IPS-18c (cell line): Measurements from ENCODE around the gene SV2C.

Experiments used
- H3K4me3 ChIP-seq: 2 replicates; pipeline ENCODE4 v1.7.0; 2013; ENCODE audit warnings: low read depth, mild to moderate bottlenecking, low read length, moderate library complexity; ENCODE audit not compliant: insufficient read depth
- H3K9me3 ChIP-seq: one replicate; pipeline ENCODE4 v1.6.1; 2013; ENCODE audit warnings: mild to moderate bottlenecking, low read length, moderate library complexity; ENCODE audit not compliant: control insufficient read depth, insufficient read depth

SV2C gene

DNA sequence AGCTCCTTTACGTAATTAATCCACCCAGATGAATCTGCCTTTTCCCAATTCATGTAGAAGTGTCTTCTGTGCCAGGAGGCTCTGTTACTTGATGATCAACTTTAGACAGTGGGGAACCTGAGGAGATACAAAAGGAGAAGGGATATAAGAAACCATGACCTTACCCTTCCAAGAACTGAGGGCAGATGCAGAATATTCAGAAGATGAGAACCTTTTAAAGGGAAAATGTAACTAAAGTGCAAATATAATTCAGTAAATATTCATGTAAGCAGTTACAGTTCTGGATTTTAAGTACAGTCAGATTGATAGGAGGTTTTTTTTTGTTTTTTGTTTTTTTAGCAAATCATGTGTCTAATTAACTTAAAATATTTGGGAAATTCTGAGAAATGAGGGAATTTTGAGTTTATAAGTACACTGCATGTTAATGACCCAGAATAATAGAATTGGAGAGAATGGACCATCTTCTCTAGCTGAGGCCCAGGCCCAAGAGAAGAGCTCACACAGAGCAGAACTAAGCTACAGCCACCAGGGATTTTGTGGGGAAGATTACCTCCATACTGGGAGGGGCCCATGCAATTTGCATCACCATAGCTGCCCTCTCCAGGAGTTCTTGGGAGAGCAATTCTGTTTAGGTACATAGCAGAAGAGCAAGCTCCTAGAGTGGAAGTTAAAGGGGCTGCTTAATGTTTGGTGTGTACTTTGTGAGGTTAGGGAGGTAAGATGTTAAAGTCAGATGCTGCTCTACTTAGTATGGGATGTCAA lies 61.5 kb downstream of the SV2C start:
- no peaks in the 10 kb centered on the region for H3K9me3 ChIP-seq
- H3K4me3 ChIP-seq: no peak overlapping the region

GRCh38 chr5:76145945-76146344 lies 62.8 kb downstream of the SV2C start:
- Histone ChIP-seq H3K9me3 (no peaks in the 10 kb centered on the region), H3K4me3 (no peak overlapping the region)

- Histone ChIP-seq H3K4me3 (no peak overlapping the region), H3K9me3 (no peaks in the 10 kb centered on the region)
Observed at GRCh38 chr5:76149636-76150035, 66.5 kb downstream of the SV2C start.

GRCh38 chr5:76152161-76152560 lies 69.0 kb downstream of the SV2C start:
- no peaks in the 10 kb centered on the region for H3K9me3 ChIP-seq
- no peak overlapping the region for H3K4me3 ChIP-seq

GRCh38 chr5:76152700-76153099 lies 69.5 kb downstream of the SV2C start:
- no peaks in the 10 kb centered on the region for H3K9me3 ChIP-seq
- H3K4me3 ChIP-seq: no peak overlapping the region

- Histone ChIP-seq H3K4me3 (no peak overlapping the region), H3K9me3 (no peaks in the 10 kb centered on the region)
Observed at GRCh38 chr5:76153271-76153670, 70.1 kb downstream of the SV2C start.

DNA sequence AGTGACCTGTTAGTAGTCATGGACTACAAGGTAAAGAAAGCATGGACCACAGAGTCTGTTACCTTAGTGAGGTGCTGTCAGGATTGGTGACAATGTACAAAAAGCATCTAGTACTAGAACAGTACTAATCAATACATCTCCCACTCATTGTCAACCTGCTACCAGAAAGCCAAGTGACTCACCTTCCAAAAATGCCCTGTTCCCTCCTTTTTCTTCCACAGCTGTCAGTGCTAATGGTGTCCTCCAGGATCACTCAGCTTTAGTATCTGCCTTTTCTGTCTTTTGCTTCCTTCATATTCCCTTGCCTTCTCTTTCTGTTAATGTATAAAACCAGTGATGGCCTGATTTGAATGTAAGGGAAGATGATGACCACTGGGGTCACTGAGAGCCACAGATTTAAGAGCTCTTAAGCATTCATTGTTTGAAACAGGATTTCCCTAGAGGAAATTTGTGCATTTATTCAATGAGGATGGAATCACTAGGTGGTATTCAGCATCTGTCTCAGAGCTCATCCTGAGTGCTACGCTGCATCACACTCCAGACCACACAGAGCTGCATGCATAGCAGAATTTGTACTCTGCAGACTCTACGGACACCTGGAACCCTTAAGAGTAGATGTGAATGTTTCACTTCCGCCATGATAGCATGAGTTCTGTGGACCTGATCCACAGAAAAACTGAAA lies 71.0 kb downstream of the SV2C start:
- no peaks in the 10 kb centered on the region for H3K9me3 ChIP-seq
- no peak overlapping the region for H3K4me3 ChIP-seq

DNA sequence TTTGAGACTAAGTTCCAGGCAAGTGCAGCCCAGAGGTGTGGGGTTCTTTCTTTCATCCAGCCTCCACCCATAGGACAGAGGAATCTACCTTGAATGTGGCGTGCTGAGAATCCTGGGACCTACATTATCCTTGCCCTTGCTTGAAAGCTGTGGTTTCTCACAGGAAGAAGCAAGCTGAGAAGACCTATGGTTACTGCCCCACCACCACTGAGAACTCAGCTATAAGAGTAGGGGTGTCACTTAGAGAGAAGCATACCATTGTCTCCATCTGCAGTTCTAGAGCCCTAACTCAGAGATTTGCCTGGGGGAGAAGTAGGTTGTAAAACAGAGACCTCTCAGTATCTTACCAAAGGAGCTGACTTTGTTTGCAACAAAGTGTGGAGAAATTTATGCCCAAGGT lies 72.4 kb downstream of the SV2C start:
- Histone ChIP-seq H3K9me3 (no peaks in the 10 kb centered on the region), H3K4me3 (no peak overlapping the region)

DNA sequence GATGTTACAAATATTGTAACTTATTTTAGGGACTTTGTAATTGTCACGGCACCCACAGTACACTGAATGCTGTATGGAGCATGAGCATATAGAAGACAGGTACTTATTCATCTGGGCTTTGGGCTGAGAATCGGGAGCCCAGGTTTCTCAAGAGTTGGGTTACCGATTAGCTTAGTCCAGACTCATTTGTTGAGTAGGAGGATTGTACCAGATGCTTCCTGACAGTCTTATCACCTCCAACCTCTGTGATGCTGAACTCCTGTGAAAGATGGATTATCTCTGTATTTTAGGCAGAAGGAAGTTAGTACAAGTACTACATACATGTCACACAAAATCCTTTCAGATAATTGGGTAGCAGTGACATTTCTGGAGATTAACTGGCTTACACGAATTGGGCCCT lies 79.2 kb downstream of the SV2C start:
- H3K9me3 ChIP-seq: no peaks in the 10 kb centered on the region
- no peak overlapping the region for H3K4me3 ChIP-seq

DNA sequence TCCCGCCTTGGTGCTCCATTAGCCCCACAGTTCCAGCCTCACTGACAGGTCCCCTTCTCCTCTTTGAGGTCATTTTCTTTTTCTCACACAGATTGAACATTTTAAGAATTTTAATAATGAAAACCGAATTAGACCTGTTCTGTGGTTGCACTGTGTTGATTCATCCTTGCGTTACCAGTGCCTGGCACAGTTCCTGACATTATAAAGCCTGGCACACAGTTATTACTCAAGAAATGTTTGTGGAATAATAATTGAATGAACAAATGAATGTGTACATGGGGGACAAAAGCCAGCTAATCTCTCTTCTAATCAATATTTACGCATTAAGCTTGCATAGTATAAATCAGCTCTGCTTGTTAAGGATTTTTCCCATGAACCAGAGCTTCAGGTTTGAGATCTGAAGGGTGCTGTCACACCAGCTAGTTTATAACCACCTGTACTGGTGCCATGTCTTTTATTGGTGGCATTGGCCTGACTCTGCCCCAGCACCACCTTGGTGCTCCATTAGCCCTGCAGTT lies 80.0 kb downstream of the SV2C start:
- Histone ChIP-seq H3K9me3 (no peaks in the 10 kb centered on the region), H3K4me3 (no peak overlapping the region)

- H3K4me3 ChIP-seq: no peak overlapping the region
- no peaks in the 10 kb centered on the region for H3K9me3 ChIP-seq
Observed at GRCh38 chr5:76165029-76165428, 81.8 kb downstream of the SV2C start.

DNA sequence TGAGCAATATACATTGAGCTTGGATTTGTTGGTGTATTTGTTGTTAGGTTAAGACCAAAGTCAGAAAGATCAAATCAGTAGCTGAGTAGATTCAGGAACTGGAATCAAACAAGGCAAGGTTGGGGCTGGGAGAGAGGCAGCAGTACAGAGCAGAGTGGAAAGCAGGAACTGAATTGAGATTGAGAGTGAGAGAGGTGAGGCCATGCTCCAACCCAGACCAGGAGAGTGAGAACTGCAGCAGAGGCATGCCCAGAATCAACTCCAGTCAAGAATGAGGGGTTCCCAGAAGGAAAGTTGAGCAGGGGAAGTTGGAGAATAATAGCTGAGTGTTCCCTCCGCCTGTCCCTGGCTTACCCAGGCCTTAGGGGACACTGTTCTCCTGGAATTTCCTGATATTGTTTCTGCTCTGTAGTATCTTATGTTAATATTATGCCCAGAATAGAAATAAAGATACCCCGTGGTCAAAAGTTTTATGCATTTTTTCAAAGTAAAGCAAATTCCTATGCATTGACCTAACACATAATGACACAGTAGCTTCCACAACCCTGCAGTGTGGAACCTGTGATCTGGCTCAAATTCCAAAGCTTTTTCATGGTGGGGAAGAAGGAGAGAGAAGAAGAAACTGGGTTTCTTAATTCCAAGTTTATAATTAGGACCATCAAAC lies 82.7 kb downstream of the SV2C start:
- Histone ChIP-seq H3K9me3 (no peaks in the 10 kb centered on the region), H3K4me3 (no peak overlapping the region)

DNA sequence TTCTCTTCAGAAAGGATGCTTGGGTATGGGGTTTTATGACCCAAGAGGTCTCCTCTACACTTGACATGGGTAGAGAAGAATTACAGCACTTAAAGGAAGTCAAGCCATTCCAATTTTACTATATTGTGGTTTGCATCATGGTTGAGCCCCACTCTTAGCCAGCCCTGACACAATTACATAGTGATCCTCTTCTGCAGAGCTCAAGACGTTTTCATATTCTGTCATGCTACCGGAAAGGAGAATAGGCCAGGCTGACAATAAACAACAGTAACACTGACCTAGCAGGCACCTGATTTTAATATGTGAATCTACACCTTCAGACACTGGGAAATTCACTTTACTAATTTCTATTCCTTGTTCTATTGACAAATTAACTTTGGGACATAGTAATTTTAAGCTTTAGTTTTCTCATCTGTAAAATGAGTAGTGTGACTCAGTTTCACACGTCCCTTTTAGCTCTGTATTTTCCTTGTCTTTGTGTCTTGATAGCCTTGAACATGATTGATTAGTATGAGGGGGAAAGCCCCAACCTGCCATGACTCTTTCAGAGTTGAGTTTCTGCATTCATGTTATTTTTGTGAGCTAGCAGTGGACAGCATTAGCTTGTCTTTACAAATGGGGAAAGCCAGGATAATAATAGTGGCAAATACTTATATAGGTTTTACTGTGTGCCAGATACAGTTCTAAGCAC lies 83.8 kb downstream of the SV2C start:
- H3K9me3 ChIP-seq: no peaks in the 10 kb centered on the region
- no peak overlapping the region for H3K4me3 ChIP-seq

GRCh38 chr5:76169146-76169905 lies 86.1 kb downstream of the SV2C start:
- Histone ChIP-seq H3K9me3 (no peaks in the 10 kb centered on the region), H3K4me3 (no peak overlapping the region)

DNA sequence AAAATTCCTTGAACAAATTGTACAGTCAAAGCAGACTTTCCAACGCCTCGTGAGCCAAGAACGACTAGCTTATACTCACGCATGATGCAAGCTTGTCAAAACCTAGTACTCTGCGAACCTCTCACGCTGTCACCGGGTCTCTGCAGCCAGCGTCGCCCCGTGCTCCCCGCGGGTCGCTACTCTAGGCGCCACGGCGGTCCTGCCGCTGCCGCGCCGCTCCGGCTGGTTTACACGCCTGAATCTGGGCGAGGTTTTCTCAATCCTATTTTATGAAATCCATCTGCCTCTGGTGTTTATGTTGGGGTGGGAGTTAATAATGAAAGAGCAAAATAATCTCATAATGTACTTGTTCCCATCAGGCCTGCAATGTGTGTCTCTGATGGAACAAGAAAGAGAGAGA lies 90.9 kb downstream of the SV2C start:
- Histone ChIP-seq H3K9me3 (no peaks in the 10 kb centered on the region), H3K4me3 (no peak overlapping the region)

DNA sequence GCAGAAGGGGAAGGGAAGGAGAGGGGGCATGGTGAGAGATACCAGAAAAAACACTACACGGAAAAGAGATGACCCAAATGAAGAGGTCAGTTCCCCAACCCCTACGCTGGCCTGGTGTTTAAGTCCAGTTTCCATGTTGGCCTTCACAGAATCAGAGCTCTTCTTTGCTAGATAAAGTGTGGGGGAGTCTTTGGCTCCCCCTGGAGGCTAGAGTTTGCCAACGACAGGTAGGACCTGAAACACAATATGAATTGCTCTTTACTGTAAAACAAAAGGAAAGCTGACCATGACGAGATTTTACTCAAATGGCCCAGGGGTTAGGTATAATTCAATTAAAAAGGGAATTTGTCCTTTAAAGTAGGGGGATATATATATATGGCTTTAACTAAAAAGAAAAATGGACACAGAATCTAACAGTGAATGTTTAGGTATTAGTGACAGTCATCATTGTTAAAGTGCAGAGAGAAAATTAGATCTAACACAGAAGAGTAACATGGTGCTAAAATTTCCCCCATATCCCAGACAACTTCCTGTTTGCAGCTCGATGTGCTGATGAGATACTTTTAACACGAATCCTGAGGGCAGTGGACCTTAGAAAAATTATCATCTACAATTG lies 92.0 kb downstream of the SV2C start:
- H3K4me3 ChIP-seq: no peak overlapping the region
- no peaks in the 10 kb centered on the region for H3K9me3 ChIP-seq
